ENCODE results near the gene CDYL.

DNA sequence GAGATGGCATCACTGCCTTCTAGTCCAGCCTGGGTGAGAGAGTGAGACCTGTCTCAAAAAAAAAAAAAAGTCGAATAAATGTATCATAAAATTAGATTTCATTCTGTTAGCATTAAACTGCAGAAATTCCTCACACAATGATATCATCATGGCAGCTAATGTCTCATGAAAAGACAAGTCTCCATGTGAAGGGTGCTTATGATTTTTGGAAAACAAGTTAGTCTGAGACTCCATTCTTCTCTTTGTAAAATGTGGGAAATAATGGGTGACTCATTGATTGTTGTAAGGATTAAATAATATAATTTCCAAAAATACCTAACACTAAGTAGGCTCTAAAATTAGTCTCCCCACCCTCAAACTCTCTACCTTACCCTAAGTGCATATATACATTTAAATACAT is 49.6 kb upstream of the CDYL start:
- no peak for TF ChIP-seq YY1 (IDR thresholded peaks at IDR 0.05; ENCODE audit: low read depth)
- no peak for TF ChIP-seq FOXM1 (IDR thresholded peaks at IDR 0.05; ENCODE audit: borderline replicate concordance, low read depth)

Measured in Ishikawa (cell line).